HFF-Myc (cell line): ENCODE data around the gene SHD.

Experiments used
- DNase-seq: peaks from one replicate; pipeline ENCODE4 v3.0.0-alpha.2; 2011; ENCODE audit warnings: low read depth; ENCODE audit errors: extremely low read depth
- H3K4me3 ChIP-seq: replicated peaks from 2 replicates; pipeline ENCODE4 v1.5.1; 2011; ENCODE audit warnings: low read depth, mild to moderate bottlenecking, control low read depth, low read length
- CTCF ChIP-seq: IDR thresholded peaks from 2 replicates; pipeline ENCODE4 v1.5.1; 2012; ENCODE audit warnings: mild to moderate bottlenecking, low read depth, low read length, control low read depth; ENCODE audit errors: missing control alignments

SHD gene

GRCh38 chr19:4297901-4298809, 19.1 kb downstream of the SHD start:
- no peak overlapping the region for H3K4me3 ChIP-seq
- TF ChIP-seq CTCF: no peak
- no peak for DNase-seq

GRCh38 chr19:4298810-4299550, 19.9 kb downstream of the SHD start:
- no peak for TF ChIP-seq CTCF

GRCh38 chr19:4300589-4300988, 21.5 kb downstream of the SHD start:
- no peak overlapping the region for H3K4me3 ChIP-seq
- no peak for DNase-seq

More at GRCh38 chr19:4298810-4299550, 19.9 kb downstream of the SHD start:
- no peak for DNase-seq
- no peak overlapping the region for H3K4me3 ChIP-seq

GRCh38 chr19:4301590-4302242, 22.6 kb downstream of the SHD start:
- H3K4me3 ChIP-seq: no peak overlapping the region
- DNase-seq: no peak
- no peak for TF ChIP-seq CTCF

More at GRCh38 chr19:4300589-4300988, 21.5 kb downstream of the SHD start:
- TF ChIP-seq CTCF: no peak

- no peak for DNase-seq
- H3K4me3 ChIP-seq: no peak within 1 kb of the TSS
- TF ChIP-seq CTCF: no peak
Measured at GRCh38 chr19:4302243-4302640, 23.2 kb downstream of the SHD start, which contains the start of gene TMIGD2. TMIGD2 (minus strand) TSS chr19:4302389; CDS start chr19:4302385, 4 bp downstream.

GRCh38 chr19:4303819-4304537, 24.9 kb downstream of the SHD start:
- H3K4me3 ChIP-seq: peak overlapping the region; percentile 35
- DNase-seq: no peak
- TF ChIP-seq CTCF: no peak
